Posterior vena cava (tissue), 2 donors: ENCODE measurements around the gene BAAT. TPM values are rescaled to one million over a fixed set of nuclear protein-coding genes. Genes with fewer than 3 reads are reported as not detected.

Source experiments
- DNase-seq: peaks from one replicate; pipeline ENCODE4 v3.0.0-alpha.2; 2020; ENCODE audit warnings: low spot score
- intact Hi-C, 2 donors: fragments of 100-400 bp; cut with DNase I; formaldehyde crosslinking; loops; one replicate each; pipeline versions ENCODE4 v1.14.1 to v1.14.2; 2022 to 2023
- total RNA-seq, 2 donors: library from RNA; stranded (reverse); fragmentation: NEBNext Ultra II Directional; extraction: Animal tissue kit (Norgen Biotek cat#: 25700); gene quantifications; one replicate each; pipeline ENCODE4 v1.2.1, GENCODE V29; 2021
- donor health status: DM: yes; HTN: yes; CAD: no.
- donor health status: DM: yes; HTN: yes; CAD: no.

The BAAT gene
- total RNA-seq, 2 donors from 2014 or later = 0.09 TPM; not detected in 1

DNA sequence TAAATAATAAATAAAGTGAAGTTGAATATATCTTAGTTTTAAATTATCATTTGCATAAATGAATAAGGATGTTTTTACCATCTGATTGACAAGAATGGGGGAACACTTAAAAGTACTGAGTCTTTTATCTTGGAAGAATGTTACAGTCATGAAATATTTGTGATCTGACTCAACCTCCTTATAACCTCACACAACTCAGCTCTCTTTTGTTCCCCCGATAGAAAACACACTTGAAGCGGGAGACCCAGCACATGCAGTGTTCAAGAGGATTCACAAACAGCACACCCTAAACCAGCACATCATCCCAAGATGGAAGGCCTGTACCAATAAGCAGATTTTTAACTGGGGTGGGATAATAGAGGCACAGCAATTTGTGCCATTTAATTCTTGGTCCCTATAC lies 15.5 kb downstream of the BAAT start:
- DNase-seq = no peak
- intact Hi-C loops = no loop called here

DNA sequence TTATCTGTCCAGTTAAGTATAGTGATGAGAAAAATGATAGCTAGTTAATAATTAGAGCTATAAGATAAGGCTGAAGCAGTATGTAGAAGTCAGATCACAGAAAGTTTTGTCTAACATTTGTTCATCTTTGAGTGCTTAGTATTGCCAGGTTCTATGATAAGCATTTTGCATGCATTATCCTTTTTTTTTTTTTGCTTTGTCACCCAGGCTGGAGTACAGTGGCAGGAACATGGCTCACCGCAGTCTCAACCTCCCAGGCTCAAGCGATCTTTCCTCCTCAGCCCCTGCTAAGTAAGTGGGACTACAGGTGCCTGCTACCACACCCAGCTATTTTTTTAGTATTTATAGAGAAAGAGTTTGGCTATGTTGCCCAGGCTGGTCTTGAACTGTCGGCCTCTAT lies 17.5 kb downstream of the BAAT start:
- intact Hi-C loops = no loop called here
- no peak for DNase-seq

DNA sequence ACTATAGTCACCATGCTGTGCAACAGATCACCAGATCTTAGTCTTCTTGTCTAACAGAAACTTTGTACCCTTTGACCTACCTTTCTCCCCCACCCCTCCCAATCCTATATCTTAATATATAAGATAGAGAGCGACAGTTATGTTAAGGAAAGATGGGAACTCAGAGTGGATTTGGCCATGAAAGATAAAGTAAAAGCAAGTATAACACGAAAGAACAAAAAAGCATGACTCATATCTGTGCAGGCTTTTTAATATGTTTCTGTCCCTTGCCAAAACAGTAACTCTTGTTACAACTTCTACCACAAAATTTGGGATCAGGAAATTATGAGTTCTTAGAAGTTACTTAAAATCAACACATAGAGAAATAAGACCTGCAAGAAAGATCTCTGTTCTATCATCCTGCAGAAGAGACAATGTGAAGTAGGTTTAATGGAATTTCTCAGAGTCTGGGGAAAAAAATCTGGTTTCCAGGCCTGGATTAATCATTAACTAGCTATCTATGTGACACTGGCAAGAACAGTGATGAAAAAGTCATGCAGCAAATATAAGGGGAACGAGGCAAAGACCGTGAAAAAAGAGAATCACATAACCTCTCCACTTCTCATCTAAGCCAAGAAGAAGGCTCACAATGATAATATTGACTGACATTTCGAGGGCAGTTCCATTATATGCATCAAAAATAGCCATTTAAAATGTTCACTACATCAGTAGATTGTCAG lies 18.6 kb downstream of the BAAT start:
- intact Hi-C loops = no loop called here
- DNase-seq = no peak

DNA sequence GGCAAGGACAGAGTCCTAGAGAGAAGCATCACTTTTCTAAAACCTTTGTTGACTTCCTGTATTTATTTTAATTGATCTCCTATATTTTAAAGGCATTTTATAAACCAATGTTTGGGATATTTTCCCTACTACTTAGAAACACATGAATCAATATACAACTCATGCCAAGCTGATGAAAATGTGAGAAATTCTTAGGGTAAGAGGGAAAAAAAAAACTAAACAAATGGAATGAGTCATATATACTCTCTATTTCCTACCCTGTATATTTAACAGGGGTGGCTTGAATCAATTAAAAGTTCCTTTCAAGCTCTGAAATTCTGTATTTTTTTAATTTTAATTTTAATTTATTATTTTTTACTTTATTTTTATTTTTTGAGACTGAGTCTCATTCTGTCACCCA lies 19.6 kb downstream of the BAAT start:
- DNase-seq = no peak
- intact Hi-C loops = no loop called here

DNA sequence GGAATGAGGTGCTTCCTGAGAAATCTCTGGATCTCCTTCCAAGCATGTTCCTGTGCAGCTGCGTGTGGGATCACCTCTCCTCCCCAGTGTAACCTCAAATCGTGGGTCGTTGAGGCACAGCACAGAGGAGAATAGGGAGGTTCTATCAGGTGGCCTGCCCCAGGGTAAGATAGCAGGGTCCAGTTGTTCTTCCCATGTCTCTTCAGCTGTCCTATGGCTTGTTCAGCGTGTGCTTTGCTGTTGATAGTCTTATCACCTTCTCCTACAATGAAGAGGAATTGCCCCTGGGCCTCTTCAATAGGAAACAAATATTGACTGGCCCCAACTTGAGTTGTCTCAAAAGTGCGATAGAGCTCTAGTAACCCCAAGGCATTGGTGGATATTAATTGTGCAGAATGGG lies 22.4 kb downstream of the BAAT start:
- intact Hi-C loops = no loop called here
- no peak for DNase-seq

DNA sequence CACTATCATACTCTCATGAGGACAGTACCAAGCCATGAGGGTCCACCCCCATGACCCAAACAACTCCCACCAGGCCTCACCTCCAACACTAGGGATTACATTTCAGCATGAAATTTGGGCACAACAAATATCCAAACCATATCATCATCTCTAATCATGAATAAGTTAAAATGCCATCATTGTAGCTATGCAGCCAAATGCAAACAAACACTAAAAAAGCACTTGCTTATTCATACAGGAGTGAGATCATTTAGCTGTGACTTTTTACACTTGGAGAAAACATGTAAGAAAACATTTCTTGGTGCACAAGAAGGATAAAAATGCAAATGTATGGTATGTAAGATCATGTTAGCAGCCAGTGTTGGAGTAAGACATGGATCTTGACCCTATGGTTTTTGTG lies 24.2 kb downstream of the BAAT start:
- no peak for DNase-seq
- intact Hi-C loops = no loop called here

DNA sequence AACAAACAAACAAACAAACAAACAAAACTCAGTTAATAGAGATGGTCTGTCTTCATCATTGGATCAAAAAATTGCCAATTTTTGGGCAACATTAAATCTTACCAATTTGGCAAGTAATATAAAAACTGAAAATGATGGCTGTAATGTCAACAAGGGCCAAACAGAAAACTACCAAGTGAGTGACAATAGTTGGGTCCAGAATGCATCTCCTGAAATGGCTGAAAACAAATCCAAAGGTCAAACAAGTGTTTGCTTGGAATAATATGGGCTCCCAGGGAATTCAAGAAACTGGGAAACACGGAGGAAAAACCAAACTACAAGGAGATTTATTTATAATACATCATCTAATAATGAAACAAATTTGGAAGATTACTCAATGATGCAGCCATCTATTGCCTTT lies 25.1 kb downstream of the BAAT start:
- intact Hi-C loops = no loop called here
- no peak for DNase-seq

DNA sequence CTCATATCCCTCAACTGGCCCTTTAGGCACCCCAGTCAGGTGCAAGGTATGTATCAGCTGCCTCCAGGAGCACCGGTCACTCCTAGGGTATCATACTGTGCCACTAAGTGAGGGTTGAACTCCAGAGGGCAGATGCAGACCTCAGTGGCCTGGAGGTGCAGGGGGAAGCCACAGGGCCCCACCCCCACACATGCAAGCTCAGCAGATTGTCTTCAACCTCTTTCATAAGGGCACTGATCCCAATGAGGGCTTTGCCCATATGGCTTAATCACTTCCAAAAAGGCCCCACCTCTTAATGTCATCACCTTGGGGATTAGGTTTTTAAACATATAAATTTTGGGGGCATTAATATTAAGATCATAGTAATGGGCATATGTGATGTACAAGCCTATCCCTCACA lies 28.2 kb downstream of the BAAT start:
- intact Hi-C loops = no loop called here
- DNase-seq = no peak

DNA sequence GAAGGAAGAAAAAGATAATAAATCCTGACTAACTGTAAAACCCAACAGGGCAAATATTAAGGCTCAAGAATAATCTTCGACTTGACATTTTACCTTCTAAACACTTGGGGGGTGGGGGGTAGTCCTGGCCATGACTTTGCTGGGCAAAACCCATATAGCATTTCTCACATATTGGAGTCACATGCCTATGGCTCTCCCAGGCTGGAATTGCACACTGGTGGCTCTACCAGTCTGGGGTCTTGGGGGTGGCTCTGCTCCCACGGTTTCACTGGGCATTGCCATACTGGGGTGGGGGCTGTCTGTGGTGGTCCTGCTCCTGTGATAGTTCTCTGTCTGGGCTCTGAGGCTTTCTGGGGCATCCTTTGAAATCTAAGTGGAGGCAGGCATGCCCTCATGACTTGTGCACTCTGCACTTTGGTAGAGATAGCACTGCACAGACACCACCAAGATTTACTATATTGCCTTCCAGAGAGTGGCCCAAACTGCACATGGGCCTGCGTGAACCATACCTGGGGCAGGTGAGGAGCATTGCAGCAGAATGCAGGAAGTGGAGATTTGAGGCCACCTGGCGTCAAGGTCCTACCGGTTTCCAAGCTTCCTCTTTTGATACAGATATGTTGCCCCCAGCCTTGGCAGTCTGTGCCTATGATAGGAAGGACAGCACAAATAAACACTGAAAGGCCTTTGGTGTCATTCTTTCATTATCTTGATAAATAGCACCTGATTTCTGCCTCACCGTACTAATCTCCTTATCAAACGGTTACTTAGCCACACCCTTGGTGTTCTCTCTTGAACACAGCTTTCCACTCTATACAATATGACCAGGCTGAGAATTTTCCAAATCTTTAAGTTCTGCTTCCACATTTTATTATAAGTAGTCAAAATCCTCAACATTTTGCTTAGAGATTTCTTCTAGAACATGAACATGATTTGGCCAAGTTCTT lies 29.8 kb downstream of the BAAT start:
- intact Hi-C loops = no loop called here

DNA sequence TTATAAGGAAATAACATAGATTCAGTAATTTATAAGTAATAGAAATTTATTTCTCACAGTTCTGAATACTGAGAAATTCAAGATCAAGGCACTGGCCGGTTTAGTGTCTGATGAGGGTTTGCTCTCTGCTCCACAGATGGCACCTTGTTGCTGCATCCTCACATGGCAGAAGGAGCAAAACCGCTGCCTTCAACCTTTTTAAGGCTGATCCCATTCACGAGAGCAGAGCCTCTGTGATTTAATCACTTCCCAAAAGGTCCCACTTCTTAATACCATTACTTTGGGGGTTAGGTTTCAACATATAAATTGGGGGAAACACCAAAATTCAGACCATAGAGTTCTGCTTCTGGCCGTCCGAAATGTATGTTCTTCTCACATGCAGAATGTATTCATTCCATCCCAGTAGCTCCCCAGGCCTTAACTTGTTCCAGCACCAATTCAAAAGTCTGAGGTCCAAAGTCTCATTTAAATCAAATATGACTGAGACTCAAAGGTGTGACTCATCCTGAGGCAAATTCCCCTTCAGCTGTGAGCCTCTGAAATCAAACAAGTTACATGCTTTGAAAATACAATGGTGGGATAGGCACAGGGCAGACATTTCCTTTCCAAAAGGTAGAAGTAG lies 30.6 kb downstream of the BAAT start:
- no peak for DNase-seq
- intact Hi-C loops = no loop called here

More for the DNA sequence above, 29.8 kb downstream of the BAAT start:
- DNase-seq = no peak

DNA sequence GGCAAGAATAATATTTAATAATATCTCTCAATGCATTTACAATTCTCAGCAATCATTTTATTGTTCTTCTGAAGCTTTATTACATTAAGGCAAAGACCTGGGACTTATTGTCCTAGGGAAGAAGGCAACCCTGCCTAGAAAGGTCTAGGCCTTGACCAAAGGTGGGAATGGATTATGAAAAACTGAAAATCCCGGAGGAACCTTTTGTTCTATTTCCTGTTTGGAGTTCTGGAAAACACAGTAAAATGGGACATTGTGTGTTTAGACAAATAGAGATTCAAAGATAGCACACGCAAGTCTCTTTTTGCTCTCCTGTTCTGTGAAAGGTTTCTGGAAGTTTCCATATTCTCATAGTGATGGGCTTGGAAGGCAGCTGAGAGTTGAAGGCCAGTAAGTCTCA lies 31.1 kb downstream of the BAAT start:
- no peak for DNase-seq
- intact Hi-C loops = no loop called here

DNA sequence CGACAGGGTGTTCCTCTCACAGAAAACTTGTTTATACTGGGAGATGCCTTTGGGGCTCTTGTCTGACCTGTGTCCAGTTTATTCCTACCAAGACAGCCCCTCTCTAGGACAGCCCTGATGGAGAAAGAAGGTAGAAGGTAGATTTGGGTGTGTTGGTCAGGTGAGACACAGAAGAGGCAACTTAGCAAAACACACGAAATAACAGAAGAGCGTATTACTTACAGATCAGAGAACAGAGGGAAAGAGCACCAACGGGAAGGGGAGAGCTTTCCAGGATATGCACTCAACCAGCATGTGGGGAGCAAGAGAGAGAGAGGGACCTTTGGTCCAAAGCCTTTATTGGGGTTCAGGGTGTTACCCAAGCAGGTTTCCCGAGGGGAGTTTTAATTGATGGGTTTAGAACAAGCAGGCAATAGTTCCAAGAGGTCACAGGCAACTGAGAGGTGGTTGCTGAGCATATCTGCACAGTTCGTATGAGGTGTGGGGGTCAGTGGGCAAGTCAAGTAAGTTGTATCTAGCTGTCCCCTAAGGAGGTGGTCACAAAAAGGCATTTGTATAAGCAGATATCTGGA lies 31.8 kb downstream of the BAAT start:
- intact Hi-C loops = no loop called here
- DNase-seq = no peak

DNA sequence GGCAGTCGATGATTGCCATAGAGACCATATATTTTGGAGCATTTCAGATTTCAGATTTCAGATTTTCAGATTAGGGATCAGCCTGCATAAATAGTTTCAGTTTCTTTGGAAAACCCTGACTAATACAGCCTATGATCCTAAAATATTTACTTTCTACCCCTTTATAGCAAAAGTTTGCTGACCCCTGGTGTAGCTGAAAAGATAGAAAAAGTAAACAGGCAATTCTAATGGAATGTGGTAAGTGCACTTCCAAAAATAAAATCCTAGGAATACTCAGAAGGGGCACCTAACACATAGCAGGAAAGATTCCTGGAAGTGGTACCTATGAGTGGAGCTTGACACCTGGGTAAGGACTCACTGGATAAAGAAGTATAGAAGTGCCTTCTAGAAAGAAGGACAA lies 34.5 kb downstream of the BAAT start:
- no peak for DNase-seq
- intact Hi-C loops = no loop called here

DNA sequence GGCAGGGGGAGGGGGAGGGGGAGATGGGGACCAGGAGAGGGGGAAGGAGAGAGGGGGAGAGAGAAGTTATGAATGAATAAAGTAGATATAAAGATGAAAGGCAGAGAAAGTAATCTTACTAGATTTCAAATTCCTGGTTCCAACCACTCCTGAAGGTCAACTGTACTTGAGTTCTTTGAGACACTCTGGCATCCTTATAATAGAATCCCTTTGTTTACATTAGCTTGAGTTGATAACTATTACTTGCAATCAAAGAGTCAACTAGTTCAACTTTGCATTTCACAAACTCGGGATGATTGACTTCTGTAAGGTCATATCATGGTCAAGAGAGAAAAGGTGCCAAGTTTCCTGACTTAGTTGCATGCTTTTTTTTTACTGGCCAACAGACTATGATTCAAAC lies 42.2 kb downstream of the BAAT start:
- no peak for DNase-seq

DNA sequence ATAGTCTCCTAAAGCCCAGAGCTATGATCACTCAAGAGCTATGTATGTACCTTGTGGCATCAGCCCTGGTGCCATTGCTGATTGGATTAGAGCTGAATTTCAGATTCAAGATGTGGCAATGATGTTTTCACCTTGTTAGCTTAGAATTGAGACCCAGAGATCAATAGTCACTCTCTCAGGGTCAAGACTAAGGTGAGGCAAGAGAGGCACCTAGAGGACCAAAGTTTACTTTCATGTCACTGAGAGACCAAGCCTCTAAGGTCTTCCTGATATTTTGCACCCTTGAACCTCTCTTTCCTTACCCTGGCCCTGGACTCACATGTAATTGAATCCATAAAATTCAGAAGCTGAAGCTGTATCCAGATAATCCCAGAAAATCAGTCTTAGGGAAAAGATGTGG lies 42.8 kb downstream of the BAAT start:
- no peak for DNase-seq
- intact Hi-C loops = no loop called here

More for the DNA sequence above, 42.2 kb downstream of the BAAT start:
- intact Hi-C loops = no loop called here

DNA sequence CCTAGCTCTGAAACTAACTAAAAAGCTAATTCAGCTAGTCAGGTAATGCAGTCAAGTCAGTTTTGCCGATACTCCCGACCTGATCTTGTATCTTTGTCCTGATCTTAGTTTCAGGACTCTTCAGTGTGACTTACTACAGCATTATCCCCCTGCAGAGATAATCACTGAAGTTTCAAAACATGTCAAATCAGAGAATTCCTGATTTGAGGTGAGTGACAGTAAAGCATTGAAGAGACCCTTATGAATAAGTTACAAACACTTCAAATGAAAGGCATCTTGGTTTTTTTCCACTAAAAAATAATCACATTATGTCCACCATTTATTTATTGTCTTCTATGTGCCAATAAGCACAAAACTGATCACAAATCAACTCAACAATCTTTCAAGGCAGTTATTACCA lies 47.6 kb downstream of the BAAT start:
- intact Hi-C loops = no loop called here
- DNase-seq = no peak

DNA sequence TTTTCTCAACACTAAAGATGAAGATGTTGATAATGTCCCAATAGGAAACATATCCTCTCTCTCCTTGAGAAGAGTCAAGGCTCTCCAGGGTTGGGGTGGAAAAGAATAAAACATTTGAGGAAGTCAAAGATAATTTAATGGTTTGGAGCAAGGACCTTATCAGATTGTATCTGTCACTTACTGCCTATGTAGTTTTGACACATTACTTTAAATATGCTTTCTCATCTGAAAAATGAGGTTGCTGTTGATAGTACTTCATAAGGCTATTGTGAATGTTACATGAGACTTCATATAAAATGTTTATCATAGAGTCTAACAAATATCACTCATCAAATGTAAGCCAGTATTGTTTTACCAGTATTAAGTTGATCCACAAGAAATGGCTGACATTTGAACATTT lies 48.7 kb downstream of the BAAT start:
- intact Hi-C loops = no loop called here
- DNase-seq = no peak

DNA sequence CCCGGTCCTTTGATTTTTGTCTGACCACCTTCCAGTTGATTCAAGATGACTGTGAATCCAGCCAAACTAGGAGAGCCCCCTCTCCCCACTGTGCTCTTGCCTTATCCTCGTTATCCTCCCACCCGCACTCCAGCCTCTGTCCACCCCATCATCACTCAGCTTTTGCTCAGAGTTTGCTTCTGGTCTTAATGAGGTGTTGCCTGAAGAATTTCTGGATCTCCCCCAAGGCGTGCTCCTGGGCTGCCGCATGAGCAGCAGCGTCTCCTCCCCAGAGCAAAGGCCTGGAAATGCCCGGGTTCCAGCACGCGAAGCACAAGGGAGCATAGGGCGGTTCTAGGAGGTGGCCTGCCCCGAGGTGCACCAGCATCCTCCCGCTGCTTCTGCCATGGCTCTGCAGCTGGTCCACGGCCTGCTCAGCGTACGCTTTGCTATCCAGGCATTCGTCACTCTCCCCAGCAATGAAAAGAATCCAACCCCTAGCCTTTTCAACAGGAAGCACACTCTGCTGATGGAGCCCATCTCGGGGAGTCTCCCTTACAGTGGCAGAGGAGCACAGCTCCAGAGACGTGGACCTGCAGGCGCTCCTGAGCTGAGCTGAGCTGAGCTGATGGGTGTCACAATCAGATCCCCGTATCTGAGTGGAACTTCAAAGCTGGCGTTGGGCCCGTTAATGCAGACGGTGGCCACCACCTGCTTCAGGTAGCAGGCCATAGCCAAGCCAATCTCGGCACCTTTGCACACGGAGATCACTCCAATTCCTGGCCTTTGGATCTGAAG lies 50.7 kb downstream of the BAAT start:
- intact Hi-C loops = no loop called here

DNA sequence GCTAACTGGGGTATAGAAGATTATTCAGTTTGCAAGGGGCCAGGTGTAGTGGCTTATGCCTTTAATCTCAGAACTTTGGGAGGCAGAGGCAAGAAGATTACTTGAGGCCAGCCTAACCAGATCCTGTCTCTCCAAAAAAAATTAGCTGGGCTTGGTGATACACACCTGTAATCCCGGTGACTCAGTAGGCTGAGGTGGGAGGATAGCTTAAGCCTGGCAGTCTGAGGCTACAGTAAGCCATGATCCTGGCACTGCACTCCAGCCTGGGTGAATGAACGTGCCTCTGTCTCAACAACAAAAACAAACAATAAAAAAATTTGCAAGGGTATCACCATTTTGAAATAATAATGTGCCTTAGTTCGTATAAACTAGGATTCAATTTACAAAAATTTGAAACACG lies 51.3 kb downstream of the BAAT start:
- intact Hi-C loops = no loop called here
- no peak for DNase-seq

More for the DNA sequence above, 50.7 kb downstream of the BAAT start:
- DNase-seq = no peak
